Body of pancreas (tissue), 4 donors: ENCODE measurements around the gene RAB1B.
"Not testable (repeated sequence)": the region's sequence is repeated elsewhere in the genome, so short reads cannot be mapped to it uniquely, and the experiment has no call there.

ENCODE experiments used
- POLR2A ChIP-seq, 3 donors: fragments of 450-650 bp; IDR thresholded peaks; one replicate each; pipeline ENCODE4 v1.6.1; 2016; ENCODE audit warnings: antibody characterized with exemption in 3 of 3, mild to moderate bottlenecking in 2 of 3
- TF ChIP-seq, protein P1 (sequence below), 7 experiments: fragments of 450-650 bp in 4 of 7; fragments of 200-600 bp in 3 of 7; sonication (generic) in 3 of 7; IDR thresholded peaks; one replicate each; pipeline ENCODE4 v1.5.1; 2016 to 2019; ENCODE audit warnings: antibody characterized with exemption in 7 of 7

DNA sequence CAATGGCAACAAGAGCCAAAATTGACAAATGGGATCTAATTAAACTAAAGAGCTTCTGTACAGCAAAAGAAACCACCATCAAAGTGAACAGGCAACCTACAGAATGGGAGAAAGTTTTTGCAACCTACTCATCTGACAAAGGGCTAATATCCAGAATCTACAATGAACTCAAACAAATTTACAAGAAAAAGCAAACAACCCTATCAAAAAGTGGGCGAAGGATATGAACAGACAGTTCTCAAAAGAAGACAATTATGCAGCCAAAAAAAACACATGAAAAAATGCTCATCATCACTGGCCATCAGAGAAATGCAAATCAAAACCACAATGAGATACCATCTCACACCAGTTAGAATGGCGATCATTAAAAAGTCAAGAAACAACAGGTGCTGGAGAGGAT is 51.9 kb downstream of the RAB1B start:
- TF ChIP-seq, protein P1, sequence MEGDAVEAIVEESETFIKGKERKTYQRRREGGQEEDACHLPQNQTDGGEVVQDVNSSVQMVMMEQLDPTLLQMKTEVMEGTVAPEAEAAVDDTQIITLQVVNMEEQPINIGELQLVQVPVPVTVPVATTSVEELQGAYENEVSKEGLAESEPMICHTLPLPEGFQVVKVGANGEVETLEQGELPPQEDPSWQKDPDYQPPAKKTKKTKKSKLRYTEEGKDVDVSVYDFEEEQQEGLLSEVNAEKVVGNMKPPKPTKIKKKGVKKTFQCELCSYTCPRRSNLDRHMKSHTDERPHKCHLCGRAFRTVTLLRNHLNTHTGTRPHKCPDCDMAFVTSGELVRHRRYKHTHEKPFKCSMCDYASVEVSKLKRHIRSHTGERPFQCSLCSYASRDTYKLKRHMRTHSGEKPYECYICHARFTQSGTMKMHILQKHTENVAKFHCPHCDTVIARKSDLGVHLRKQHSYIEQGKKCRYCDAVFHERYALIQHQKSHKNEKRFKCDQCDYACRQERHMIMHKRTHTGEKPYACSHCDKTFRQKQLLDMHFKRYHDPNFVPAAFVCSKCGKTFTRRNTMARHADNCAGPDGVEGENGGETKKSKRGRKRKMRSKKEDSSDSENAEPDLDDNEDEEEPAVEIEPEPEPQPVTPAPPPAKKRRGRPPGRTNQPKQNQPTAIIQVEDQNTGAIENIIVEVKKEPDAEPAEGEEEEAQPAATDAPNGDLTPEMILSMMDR (IDR thresholded peaks at IDR 0.05), result not testable (repeated sequence)
- TF ChIP-seq POLR2A (IDR thresholded peaks at IDR 0.05), result not testable (repeated sequence)
